Mesenchymal stem cell (in vitro differentiated cells and primary cell): ENCODE data around the gene SDR9C7.

Experiments
- DNase-seq: peaks from one replicate; pipeline ENCODE4 v3.0.0-alpha.2; 2013
- H2AFZ ChIP-seq: one replicate; pipeline ENCODE4 v1.6.1; 2013; ENCODE audit warnings: low read depth, mild to moderate bottlenecking, control low read depth, inconsistent platforms, low read length, moderate library complexity
- H2AK5ac ChIP-seq: 2 replicates; pipeline ENCODE4 v1.6.1; 2013; ENCODE audit warnings: low read length, moderate library complexity, mild to moderate bottlenecking, inconsistent platforms; ENCODE audit not compliant: severe bottlenecking
- H2BK120ac ChIP-seq: one replicate; pipeline ENCODE4 v1.6.1; 2013; ENCODE audit warnings: low read depth, mild to moderate bottlenecking, inconsistent platforms, low read length, moderate library complexity
- H2BK12ac ChIP-seq, 2 experiments: one replicate each; pipeline ENCODE4 v1.6.1; 2013; ENCODE audit warnings: inconsistent platforms in 2 of 2, low read length in 2 of 2, mild to moderate bottlenecking in 2 of 2, moderate library complexity in 2 of 2, control low read depth in 1 of 2
- H2BK15ac ChIP-seq: one replicate; pipeline ENCODE4 v1.6.1; 2013; ENCODE audit warnings: mild to moderate bottlenecking, low read depth, inconsistent platforms; ENCODE audit not compliant: poor library complexity, severe bottlenecking
- H2BK5ac ChIP-seq: 2 replicates; pipeline ENCODE4 v1.6.1; 2013; ENCODE audit warnings: low read depth, mild to moderate bottlenecking, low read length, control low read depth, inconsistent platforms; ENCODE audit not compliant: poor library complexity, severe bottlenecking
- H3K14ac ChIP-seq, 2 experiments: one replicate each; pipeline ENCODE4 v1.6.1; 2013; ENCODE audit warnings: inconsistent platforms in 2 of 2, low read length in 2 of 2, control low read depth in 1 of 2, mild to moderate bottlenecking in 1 of 2, moderate library complexity in 1 of 2
- H3K18ac ChIP-seq, 2 experiments: one replicate each; pipeline ENCODE4 v1.6.1; 2013; ENCODE audit warnings: inconsistent platforms in 2 of 2, low read length in 2 of 2, control low read depth in 1 of 2, low read depth in 1 of 2, mild to moderate bottlenecking in 1 of 2
- H3K23ac ChIP-seq, 2 experiments: one replicate each; pipeline ENCODE4 v1.6.1; 2013; ENCODE audit warnings: inconsistent platforms in 2 of 2, low read length in 2 of 2, mild to moderate bottlenecking in 2 of 2, moderate library complexity in 2 of 2, control low read depth in 1 of 2
- H3K27ac ChIP-seq: 2 replicates; pipeline ENCODE4 v1.5.1; 2013; ENCODE audit warnings: mild to moderate bottlenecking, moderate library complexity, low read length, control low read depth, inconsistent platforms; ENCODE audit not compliant: poor library complexity, severe bottlenecking
- H3K27me3 ChIP-seq, 2 experiments: 2 replicates each; pipeline versions ENCODE4 v1.6.1 to v1.7.0; 2013; ENCODE audit warnings: low read length in 2 of 2, mild to moderate bottlenecking in 2 of 2, moderate library complexity in 2 of 2, control low read depth in 1 of 2, inconsistent platforms in 1 of 2; ENCODE audit not compliant: control insufficient read depth in 1 of 2, insufficient read depth in 1 of 2
- H3K36me3 ChIP-seq, 2 experiments: 2 replicates each; pipeline versions ENCODE4 v1.6.1 to v1.7.0; 2013; ENCODE audit warnings: low read length in 2 of 2, control low read depth in 1 of 2, inconsistent platforms in 1 of 2, low read depth in 1 of 2, mild to moderate bottlenecking in 1 of 2; ENCODE audit not compliant: insufficient read depth in 2 of 2, control insufficient read depth in 1 of 2
- H3K4ac ChIP-seq, 2 experiments: one replicate each; pipeline ENCODE4 v1.6.1; 2013; ENCODE audit warnings: inconsistent platforms in 2 of 2, low read length in 2 of 2, mild to moderate bottlenecking in 2 of 2, moderate library complexity in 2 of 2, control low read depth in 1 of 2, low read depth in 1 of 2
- H3K4me1 ChIP-seq: 2 replicates; pipeline ENCODE4 v1.6.1; 2013; ENCODE audit warnings: low read depth, low read length, control low read depth; ENCODE audit not compliant: control insufficient read depth, insufficient read depth
- H3K4me2 ChIP-seq: 2 replicates; pipeline ENCODE4 v1.6.1; 2013; ENCODE audit warnings: low read length, mild to moderate bottlenecking, inconsistent platforms; ENCODE audit not compliant: poor library complexity, severe bottlenecking
- H3K4me3 ChIP-seq, 2 experiments: 2 replicates each; pipeline versions ENCODE4 v1.5.1 to v1.7.0; 2013; ENCODE audit warnings: low read length in 2 of 2, mild to moderate bottlenecking in 2 of 2, control low read depth in 1 of 2, low read depth in 1 of 2; ENCODE audit not compliant: insufficient read depth in 1 of 2
- H3K79me1 ChIP-seq: replicated peaks from 2 replicates; pipeline ENCODE4 v1.6.1; 2013; ENCODE audit warnings: mild to moderate bottlenecking, control low read depth, low read length, inconsistent platforms; ENCODE audit not compliant: poor library complexity, severe bottlenecking
- H3K9ac ChIP-seq: 2 replicates; pipeline ENCODE4 v1.7.0; 2013; ENCODE audit warnings: mild to moderate bottlenecking, low read length, moderate library complexity
- H3K9me3 ChIP-seq: 2 replicates; pipeline ENCODE4 v1.7.0; 2013; ENCODE audit warnings: mild to moderate bottlenecking, low read length; ENCODE audit not compliant: control insufficient read depth
- H4K8ac ChIP-seq: one replicate; pipeline ENCODE4 v1.6.1; 2013; ENCODE audit warnings: inconsistent platforms, mild to moderate bottlenecking, low read length, moderate library complexity
- H4K91ac ChIP-seq: one replicate; pipeline ENCODE4 v1.6.1; 2013; ENCODE audit warnings: mild to moderate bottlenecking, low read length, inconsistent platforms
- WGBS: methylation state at CpG from one replicate; pipeline ENCODE4 v1.1.7; 2013; ENCODE audit warnings: mixed read lengths; 5-methylcytosine and 5-hydroxymethylcytosine counted together

The SDR9C7 gene

GRCh38 chr12:56873382-56873781 lies 60.8 kb downstream of the SDR9C7 start:
- Histone ChIP-seq H3K4me2 (no peak overlapping the region), H3K4me3 (no peak overlapping the region), H3K18ac (no peak overlapping the region), H3K4me1 (no peaks in the 10 kb centered on the region), H3K9me3 (peaks cover 3% of the 10 kb centered on the region), H2BK12ac (no peak overlapping the region), H3K79me1 (no peaks in the 10 kb centered on the region), H3K36me3 (no peaks in the 10 kb centered on the region), H3K4ac (no peak overlapping the region), H3K27me3 (peaks cover 16 to 17% of the 10 kb centered on the region in 2 experiments), H3K27ac (no peak overlapping the region), H2BK5ac (no peak overlapping the region), H4K91ac (no peak overlapping the region), H2BK120ac (no peak overlapping the region), H3K9ac (no peak overlapping the region), H4K8ac (no peak overlapping the region), H3K23ac (no peak overlapping the region), H2AK5ac (no peak overlapping the region), H2AFZ (no peak overlapping the region), H2BK15ac (no peak overlapping the region), H3K14ac (no peak overlapping the region)
- DNase-seq: no peak
- no CpG with 5 or more reads among the region's 1 CpG for WGBS
